Measurements from ENCODE around the gene BLOC1S2.

GRCh38 chr10:100254191-100254590 lies 32.3 kb downstream of the BLOC1S2 start:
- TF ChIP-seq POLR2A (IDR thresholded peaks at IDR 0.05) (no peak), POLR2AphosphoS5 (IDR thresholded peaks at IDR 0.05) (no peak), CTCF (IDR thresholded peaks at IDR 0.05) (no peak)
